Right cardiac atrium (tissue), 5 donors: ENCODE results near the gene TTC9B. TPM values are rescaled to one million over a fixed set of nuclear protein-coding genes. Genes with fewer than 3 reads are reported as not detected.

Source experiments
- ATAC-seq, 2 donors: fragments of 200-7000 bp; cut with Tn5 transposase; one replicate each; pipeline versions ENCODE4 v1.8.0 to v1.9.1; 2020; ENCODE audit warnings: moderate library complexity in 2 of 2, mild to moderate bottlenecking in 1 of 2
- DNase-seq, 3 donors: peaks; one replicate each; pipeline ENCODE4 v3.0.0-alpha.2; 2020
- H3K27ac ChIP-seq: one replicate; pipeline ENCODE4 v1.5.1; 2013; ENCODE audit warnings: mild to moderate bottlenecking, low read length, control low read depth, moderate library complexity
- H3K27me3 ChIP-seq: one replicate; pipeline ENCODE4 v1.6.1; 2013; ENCODE audit not compliant: control insufficient read depth, insufficient read depth
- H3K4me1 ChIP-seq: one replicate; pipeline ENCODE4 v1.6.1; 2013; ENCODE audit warnings: low read length; ENCODE audit not compliant: control insufficient read depth, insufficient read depth
- H3K4me3 ChIP-seq: one replicate; pipeline ENCODE4 v1.5.1; 2013; ENCODE audit warnings: low read length, control low read depth
- H3K9me3 ChIP-seq: one replicate; pipeline ENCODE4 v1.6.1; 2013; ENCODE audit warnings: low read length; ENCODE audit not compliant: control insufficient read depth
- WGBS: extraction: QIAGEN DNeasy Blood & Tissue Kit; methylation state at CpG from one replicate; pipeline ENCODE4 v1.1.7; 2013; 5-methylcytosine and 5-hydroxymethylcytosine counted together
- intact Hi-C, 4 donors: fragments of 100-400 bp; cut with DNase I; formaldehyde crosslinking; loops; one replicate each; pipeline versions ENCODE4 v1.11.0 to v1.14.0; 2022 to 2023
- polyA plus RNA-seq: library from polyadenylated mRNA; stranded (reverse); fragments of 200-250 nt; gene quantifications from one replicate; pipeline ENCODE4 v1.2.3, GENCODE V29; 2013
- total RNA-seq, 4 donors: library from RNA; stranded (reverse); fragmentation: NEBNext Ultra II Directional; extraction: Animal tissue kit (Norgen Biotek cat#: 25700); gene quantifications; one replicate each; pipeline ENCODE4 v1.2.1, GENCODE V29; 2021
- donor health status: healthy with polysubstance abuse.
- donor health status: DM: no; HTN: yes; CAD: no.
- donor health status: DM: no; HTN: no; CAD: no.
- donor health status: DM: no; HTN: yes; CAD: no; lungs with severe emphysema.
- donor health status: DM: yes; HTN: yes; CAD: no.

TTC9B gene
- total and polyA plus RNA-seq, 5 donors = 0.11 TPM; not detected in 4

DNA sequence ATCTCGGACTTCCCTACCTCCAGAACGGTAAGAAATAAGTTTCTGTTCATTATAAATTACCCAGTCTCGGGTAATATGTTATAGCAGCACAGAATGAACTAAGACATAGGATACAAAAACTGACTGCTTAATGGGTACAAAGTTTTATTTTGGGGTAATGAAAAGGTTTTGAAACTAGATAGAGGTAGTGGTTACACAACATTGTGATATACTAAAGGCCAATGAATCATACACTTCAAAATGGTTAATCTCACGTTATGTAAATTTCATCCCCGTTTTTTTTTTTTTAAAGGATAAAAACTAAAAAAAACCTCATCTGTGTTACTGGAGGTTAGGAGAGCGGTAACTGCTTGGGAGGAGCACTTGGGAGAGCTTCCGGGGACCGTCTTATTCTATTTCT, 43.4 kb upstream of the TTC9B start:
- Histone ChIP-seq H3K4me3 (no peak overlapping the region), H3K27me3 (no peaks in the 10 kb centered on the region), H3K4me1 (peaks cover 15% of the 10 kb centered on the region), H3K27ac (no peak overlapping the region), H3K9me3 (no peaks in the 10 kb centered on the region)
- intact Hi-C loops = no loop called here
- ATAC-seq = no peak
- DNase-seq = no peak
- WGBS = 87% methylated on average over 8 of the region's 8 CpGs

DNA sequence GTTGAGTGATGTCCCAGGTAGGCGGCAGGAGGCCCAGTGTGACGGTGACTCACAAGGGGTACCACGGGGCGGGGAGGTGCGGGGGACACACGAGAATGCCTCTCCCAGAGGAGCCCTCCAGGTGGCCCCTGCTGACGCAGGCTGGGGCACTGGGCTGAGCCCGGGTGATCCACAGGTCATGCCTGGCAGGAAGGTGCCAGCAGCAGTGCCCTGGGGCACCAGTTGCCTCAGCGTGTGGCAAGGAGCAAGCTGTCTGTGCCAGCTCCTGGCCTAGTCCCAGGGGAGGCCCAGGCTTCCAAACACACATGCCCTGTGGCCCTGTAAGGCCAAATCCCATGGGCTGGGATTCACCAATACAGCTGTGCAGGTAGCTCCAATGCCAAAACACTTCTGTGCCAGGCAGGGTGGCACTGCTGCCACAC, 38.9 kb upstream of the TTC9B start:
- no peaks in the 10 kb centered on the region for H3K27me3 ChIP-seq
- no peaks in the 10 kb centered on the region for H3K9me3 ChIP-seq
- H3K4me1 ChIP-seq = peaks cover 5% of the 10 kb centered on the region
- H3K4me3 ChIP-seq = no peak overlapping the region
- ATAC-seq = peak; percentile 39 to 53
- H3K27ac ChIP-seq = no peak overlapping the region
- 85% methylated on average over 9 of the region's 9 CpGs for WGBS
- peak; percentile 31 to 65 (median 47) for DNase-seq
- intact Hi-C loops = no loop called here

DNA sequence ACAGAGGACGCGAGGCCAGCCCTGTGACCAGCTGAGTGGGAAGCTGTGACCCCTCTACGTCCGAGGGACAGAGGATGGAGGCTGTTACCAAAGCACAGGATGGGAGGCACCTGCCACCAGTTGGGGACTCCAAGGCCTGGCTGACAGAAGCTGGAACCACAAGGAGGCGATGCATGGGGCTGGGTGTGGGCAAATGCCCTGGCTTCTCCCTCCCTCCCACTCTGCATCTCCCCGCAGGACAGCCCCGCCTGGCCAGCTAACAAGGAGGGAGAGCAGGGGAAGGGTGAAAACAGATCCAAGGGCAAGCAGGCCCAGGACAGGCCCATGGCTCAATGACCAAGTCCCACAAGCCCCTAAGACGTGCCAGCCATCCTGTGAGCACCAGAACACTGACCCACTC, 38.3 kb upstream of the TTC9B start:
- DNase-seq (peak in 2 of 3 donors; percentile 2 to 15), ATAC-seq (peak in 1 of 2 donors; percentile 17)
- 86% methylated on average over 8 of the region's 8 CpGs for WGBS
- H3K4me1 ChIP-seq = peaks cover 5% of the 10 kb centered on the region
- intact Hi-C loops = no loop called here
- H3K27me3 ChIP-seq = no peaks in the 10 kb centered on the region
- no peaks in the 10 kb centered on the region for H3K9me3 ChIP-seq
- no peak overlapping the region for H3K4me3 ChIP-seq
- H3K27ac ChIP-seq = no peak overlapping the region

DNA sequence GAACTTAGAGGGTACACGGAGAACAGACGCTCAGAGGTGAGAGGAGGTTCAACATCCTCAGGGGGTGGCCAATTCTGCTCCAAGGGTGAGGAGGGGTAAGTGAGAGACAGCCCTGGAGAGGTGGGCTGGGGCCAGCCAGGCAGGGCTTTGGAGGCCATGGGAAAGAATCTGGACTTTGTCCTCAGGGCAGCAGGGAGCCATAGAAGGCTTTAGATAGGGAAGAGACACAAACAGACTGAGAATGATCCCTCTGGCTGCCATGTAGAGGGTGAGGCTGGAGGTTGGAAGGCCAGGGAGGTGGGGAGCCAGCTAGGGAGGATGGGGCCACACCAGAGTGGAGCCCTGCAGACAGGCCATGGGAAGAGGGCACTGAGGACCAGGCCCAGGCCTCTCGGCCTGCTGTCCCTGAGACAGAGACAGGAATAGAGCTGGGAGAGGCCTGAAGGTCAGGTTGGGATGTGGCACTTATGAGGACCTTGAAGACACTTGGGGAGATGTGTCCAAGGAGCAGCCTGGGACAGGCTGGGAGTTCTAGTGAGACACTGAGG, 37.5 kb upstream of the TTC9B start:
- no peak for ATAC-seq
- 90% methylated on average over 3 of the region's 3 CpGs for WGBS
- H3K27me3 ChIP-seq = no peaks in the 10 kb centered on the region
- peak in 1 of 3 donors; percentile 26 for DNase-seq
- no peak overlapping the region for H3K4me3 ChIP-seq
- peaks cover 5% of the 10 kb centered on the region for H3K4me1 ChIP-seq
- H3K9me3 ChIP-seq = no peaks in the 10 kb centered on the region
- no peak overlapping the region for H3K27ac ChIP-seq
- intact Hi-C loops = no loop called here

DNA sequence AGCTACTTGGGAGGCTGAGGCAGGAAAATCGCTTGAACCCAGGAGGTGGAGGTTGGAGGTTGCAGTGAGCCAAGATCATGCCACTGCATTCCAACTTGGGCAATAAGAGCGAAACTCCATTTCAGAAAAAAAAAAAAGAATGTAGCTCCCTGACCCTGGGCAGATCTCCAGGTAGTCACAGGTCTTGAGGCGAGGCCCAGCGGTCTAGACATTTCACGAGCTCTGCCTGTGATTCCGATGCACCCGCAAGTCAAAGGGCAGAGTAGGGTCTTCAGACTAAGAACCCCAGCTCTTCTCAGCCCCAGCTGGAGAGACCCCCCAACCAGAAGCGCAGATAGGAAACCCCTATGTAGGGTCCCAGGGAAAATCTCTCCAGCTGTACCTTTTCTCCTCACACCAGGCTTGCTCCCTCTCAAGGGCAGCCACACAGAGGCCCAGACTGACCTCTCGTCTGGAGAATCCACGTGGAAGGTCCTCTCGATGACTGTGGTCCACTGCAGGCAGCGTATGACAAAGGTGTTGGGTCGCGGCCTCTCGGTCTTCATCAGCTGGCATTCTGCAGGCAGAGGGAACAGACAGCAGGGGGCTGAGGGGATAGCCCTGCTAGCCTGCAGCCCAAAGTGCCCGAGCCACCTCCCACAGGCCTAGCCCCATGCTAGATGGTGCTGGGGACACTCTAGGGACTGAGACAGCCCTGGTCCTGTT, 36.7 kb upstream of the TTC9B start:
- no peaks in the 10 kb centered on the region for H3K27me3 ChIP-seq
- peaks cover 5% of the 10 kb centered on the region for H3K4me1 ChIP-seq
- intact Hi-C loops = no loop called here
- no peak overlapping the region for H3K4me3 ChIP-seq
- ATAC-seq (no peak), DNase-seq (peak in 1 of 3 donors; percentile 14)
- H3K9me3 ChIP-seq = no peaks in the 10 kb centered on the region
- WGBS = 94% methylated on average over 16 of the region's 16 CpGs
- no peak overlapping the region for H3K27ac ChIP-seq

DNA sequence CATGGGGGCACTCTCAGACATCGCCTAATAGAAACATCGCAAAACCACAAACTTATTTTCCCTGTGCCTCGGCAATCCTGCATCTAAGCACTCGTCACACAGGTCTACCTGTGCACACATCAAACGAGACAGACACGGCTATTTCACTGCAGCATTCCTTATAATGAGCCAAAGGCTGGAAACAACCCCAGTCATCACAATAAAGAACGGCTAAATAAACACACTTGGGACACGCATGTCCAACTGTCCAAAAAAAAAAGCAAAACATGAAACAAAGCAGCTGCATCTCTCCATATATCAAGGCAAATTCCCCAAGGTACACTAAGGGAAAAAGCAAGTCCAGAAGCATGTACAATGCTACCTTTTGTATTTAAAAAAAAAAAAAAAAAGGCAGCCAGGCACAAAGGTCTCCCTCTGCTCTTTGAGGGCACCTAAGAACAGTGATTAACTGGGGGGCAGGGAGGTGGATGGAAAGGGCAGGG, 35.5 kb upstream of the TTC9B start:
- ATAC-seq (no peak), DNase-seq (no peak)
- Histone ChIP-seq H3K4me3 (no peak overlapping the region), H3K9me3 (no peaks in the 10 kb centered on the region), H3K27me3 (no peaks in the 10 kb centered on the region), H3K4me1 (peaks cover 5% of the 10 kb centered on the region), H3K27ac (no peak overlapping the region)
- intact Hi-C loops = no loop called here
- WGBS = 80% methylated on average over 8 of the region's 8 CpGs

DNA sequence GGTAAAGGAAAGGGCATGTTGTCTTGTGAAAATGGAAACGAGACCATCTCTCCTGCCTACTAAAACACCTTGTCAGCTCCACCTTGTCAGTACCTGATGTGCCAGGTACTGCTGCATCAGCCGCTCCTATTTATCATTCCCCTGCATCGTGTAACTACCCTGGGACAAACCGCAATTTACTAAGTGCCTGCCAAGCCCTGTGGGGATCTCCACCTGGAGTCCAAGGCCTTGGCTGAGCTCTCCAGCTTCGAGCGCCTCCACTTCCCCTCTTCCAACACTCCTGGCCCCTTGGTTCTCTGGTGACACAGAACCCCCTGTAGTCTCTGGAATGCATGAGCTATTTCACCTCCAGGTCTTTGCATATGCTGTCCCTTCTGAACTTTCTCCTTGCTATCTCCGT, 34.2 kb upstream of the TTC9B start:
- Histone ChIP-seq H3K27me3 (no peaks in the 10 kb centered on the region), H3K9me3 (no peaks in the 10 kb centered on the region), H3K27ac (no peak overlapping the region), H3K4me1 (peaks cover 4% of the 10 kb centered on the region), H3K4me3 (no peak overlapping the region)
- DNase-seq (peak in 1 of 3 donors; percentile 16), ATAC-seq (no peak)
- WGBS = 80% methylated on average over 7 of the region's 7 CpGs
- intact Hi-C loops = no loop called here

DNA sequence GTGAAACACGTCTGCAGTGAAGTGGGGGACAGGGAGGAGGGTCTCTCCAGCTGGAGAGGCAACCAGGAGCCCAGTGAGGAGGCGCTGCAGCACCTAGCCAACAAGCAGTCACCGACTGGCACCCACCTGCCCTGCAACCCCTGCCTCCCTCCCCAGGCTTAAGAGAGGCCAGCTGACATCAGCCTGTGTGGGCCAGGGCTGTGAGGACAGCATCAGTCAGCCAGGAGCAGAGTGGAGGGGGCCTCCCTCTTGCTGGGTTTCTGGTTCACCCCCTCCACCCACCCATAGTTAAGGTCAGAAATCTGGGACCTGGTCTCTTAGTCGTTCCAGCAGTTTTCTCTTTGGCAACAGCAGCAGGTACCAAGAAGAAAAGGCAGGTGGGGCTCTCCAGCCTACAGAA, 33.8 kb upstream of the TTC9B start:
- 84% methylated on average over 4 of the region's 4 CpGs for WGBS
- H3K27ac ChIP-seq = no peak overlapping the region
- no peak overlapping the region for H3K4me3 ChIP-seq
- no peaks in the 10 kb centered on the region for H3K27me3 ChIP-seq
- DNase-seq = peak in 1 of 3 donors; percentile 35
- H3K4me1 ChIP-seq = peaks cover under 1% of the 10 kb centered on the region
- ATAC-seq = no peak
- H3K9me3 ChIP-seq = no peaks in the 10 kb centered on the region
- intact Hi-C loops = no loop called here

DNA sequence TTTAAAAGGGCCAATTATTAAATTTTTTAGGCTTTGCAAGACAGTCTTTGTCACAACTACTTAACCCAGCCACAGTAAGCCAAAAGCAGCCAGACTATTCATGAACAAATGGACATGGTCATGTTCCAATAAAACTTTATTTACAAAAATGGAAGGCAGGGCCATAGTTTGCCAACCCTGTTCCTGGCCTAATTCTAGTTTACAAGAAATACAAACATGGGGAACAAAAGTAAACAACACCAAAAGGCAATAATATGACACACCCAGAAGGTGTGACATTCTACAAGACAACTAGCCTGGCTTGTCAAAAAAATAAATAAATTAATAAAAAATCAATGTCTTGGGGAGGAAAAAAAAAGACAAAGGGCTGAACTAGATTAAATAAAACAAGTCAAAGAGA, 33.1 kb upstream of the TTC9B start:
- no peaks in the 10 kb centered on the region for H3K4me1 ChIP-seq
- no peak overlapping the region for H3K4me3 ChIP-seq
- H3K27ac ChIP-seq = no peak overlapping the region
- ATAC-seq = no peak
- intact Hi-C loops = no loop called here
- H3K27me3 ChIP-seq = no peaks in the 10 kb centered on the region
- DNase-seq = no peak
- H3K9me3 ChIP-seq = no peaks in the 10 kb centered on the region

DNA sequence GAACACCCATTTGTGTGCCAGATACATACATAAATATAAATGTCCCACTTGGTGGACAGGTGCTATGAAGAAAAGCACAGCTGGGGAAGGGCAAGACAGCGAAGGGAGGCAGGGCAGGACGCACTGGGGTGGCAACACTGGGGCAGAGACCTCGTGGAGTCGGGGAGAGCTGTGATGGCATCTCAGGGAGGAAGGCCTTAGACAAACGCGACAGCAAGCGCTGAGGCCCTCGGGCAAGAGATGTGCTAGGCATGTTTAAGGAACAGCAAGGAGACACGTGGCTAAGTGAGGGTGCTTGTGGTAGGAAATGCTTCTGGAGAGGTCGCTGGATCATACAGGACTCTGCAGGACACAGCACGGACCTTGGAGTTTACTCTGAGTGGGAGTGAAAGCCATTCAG, 31.6 kb upstream of the TTC9B start:
- 87% methylated on average over 11 of the region's 11 CpGs for WGBS

DNA sequence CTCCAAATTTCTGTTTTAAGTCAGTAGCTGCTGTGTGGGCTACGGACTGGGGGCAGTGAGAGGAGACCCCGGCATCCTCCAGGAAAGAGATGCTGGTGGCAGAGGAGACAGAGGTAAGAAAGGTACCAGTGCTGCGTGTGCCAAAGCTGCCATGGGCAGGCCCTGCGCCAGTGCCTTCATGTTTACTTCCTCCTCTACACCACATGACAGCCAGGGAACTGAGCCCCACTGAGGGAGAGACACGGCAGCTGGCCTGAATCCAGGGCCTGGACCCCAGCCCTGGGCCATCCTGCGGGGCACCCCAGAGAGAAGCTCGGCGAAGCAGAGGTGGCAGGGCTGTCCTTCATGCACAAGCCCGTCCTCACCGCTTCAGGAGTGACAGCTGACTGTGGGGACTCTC, 31.0 kb upstream of the TTC9B start:
- Histone ChIP-seq H3K4me3 (no peak overlapping the region), H3K9me3 (no peaks in the 10 kb centered on the region), H3K27ac (no peak overlapping the region), H3K4me1 (peaks cover 4% of the 10 kb centered on the region), H3K27me3 (no peaks in the 10 kb centered on the region)
- 80% methylated on average over 10 of the region's 10 CpGs for WGBS
- DNase-seq (peak in 1 of 3 donors; percentile 22), ATAC-seq (no peak)
- intact Hi-C loops = no loop called here

More for the DNA sequence above, 31.6 kb upstream of the TTC9B start:
- DNase-seq = peak in 1 of 3 donors; percentile 14
- Histone ChIP-seq H3K4me1 (peaks cover 4% of the 10 kb centered on the region), H3K27me3 (no peaks in the 10 kb centered on the region), H3K4me3 (no peak overlapping the region), H3K27ac (no peak overlapping the region), H3K9me3 (no peaks in the 10 kb centered on the region)
- no peak for ATAC-seq
- intact Hi-C loops = no loop called here
